HG03196 (cell line): ENCODE data around the gene TIMM22.
A peak's percentile ranks its signal among the peaks of the same experiment; 100 is the strongest.
"Not testable (repeated sequence)": the region's sequence is repeated elsewhere in the genome, so short reads cannot be mapped to it uniquely, and the experiment has no call there.

ENCODE experiments used
- ATAC-seq: cut with Tn5 transposase; IDR thresholded peaks from one replicate; pipeline ENCODE4 v1.9.1; 2021; ENCODE audit not compliant: unreplicated experiment

TIMM22 gene

DNA sequence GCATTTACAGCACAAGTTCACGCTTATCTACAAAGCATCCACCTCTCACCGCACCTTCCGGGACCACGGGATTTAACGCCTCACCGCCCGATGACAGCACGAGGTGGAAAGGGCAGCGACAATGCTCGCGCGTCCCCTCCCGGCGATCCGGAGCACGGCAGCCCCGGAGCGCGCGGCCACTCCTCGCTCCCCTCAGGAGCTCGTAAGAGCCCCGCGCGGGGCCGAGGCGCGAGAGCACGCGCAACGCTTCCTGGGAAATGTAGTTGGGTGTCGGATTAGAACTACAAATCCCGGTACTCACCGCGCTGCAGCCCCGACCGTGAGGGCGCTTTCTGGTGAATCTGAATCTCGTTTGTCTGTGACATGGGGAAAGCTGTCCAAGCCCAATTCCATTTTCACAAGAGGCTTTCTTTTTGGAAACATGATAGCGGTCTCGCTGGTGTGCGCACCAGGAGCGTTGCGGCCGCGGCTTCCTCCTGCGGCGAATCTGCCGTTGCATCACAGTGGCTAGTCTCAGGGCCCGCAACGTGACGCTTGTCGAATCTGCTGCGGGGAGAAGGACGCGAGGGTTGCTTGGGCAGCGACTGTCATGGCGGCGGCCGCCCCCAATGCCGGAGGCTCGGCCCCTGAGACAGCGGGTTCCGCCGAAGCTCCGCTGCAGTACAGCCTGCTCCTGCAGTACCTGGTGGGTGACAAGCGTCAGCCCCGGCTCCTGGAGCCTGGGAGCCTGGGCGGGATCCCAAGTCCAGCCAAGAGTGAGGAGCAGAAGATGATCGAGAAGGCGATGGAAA is at the start of gene TIMM22:
TIMM22 (plus strand) TSS at position 576 of the 791 bp plus-strand sequence; CDS start at position 590, 14 bp downstream.
- ATAC-seq = peak; percentile 88

DNA sequence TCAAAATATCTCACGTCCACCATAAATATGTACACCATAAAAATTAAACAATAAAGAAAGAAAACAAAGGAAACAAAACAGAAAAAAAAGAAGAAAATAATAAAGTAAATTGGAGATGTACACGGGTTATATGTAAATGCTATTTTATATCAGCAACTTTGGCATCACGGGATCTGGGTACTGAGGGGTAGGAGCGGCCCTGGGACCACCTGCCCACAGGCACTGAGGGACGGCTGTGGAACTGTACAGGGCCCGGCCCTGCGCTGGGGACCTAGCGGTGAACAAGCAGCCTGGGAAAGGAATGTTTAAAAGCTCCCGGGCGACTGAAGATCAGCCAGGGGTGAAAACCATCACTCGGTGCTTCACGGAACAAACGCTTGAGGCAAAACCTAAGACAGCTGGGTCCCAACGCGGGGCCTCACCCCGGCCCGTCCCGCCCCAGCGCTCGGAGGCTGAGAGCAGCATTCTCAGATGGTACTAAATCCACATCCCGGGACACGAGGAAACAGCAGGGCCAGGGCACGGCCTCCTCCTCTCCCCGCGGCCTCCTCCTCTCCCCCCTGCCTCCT is 48.6 kb upstream of the TIMM22 start:
- no peak for ATAC-seq

DNA sequence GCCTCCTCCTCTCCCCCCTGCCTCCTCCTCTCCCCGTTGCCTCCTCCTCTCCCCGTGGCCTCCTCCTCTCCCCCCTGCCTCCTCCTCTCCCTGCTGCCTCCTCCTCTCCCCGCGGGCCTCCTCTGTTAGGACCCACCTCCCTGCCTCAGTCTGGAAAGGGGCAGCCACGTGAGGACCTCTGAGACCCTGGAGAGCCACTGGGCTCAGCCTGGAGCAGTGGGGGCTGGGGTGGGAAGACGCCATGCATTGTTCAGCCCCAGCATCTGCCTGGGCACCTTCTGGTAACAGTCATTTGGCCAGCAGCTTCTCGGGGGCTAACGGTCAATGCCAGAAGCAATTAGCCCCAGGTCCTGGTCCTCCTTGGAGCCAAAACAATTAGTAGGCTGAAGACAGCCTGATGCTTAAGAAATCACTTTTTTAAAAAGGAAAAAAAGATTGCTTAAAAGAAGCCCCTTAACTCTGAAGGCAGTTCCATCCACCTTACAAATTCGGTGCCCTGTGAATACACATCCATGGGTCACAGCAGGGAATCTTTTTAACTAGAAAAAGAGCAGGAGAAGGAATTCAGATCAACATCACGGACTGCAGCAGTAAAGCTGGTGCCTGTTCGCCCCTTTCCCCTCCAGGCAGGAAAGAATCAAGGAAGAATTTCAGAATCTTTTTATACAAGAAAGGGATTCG is 47.2 kb upstream of the TIMM22 start:
- no peak for ATAC-seq

DNA sequence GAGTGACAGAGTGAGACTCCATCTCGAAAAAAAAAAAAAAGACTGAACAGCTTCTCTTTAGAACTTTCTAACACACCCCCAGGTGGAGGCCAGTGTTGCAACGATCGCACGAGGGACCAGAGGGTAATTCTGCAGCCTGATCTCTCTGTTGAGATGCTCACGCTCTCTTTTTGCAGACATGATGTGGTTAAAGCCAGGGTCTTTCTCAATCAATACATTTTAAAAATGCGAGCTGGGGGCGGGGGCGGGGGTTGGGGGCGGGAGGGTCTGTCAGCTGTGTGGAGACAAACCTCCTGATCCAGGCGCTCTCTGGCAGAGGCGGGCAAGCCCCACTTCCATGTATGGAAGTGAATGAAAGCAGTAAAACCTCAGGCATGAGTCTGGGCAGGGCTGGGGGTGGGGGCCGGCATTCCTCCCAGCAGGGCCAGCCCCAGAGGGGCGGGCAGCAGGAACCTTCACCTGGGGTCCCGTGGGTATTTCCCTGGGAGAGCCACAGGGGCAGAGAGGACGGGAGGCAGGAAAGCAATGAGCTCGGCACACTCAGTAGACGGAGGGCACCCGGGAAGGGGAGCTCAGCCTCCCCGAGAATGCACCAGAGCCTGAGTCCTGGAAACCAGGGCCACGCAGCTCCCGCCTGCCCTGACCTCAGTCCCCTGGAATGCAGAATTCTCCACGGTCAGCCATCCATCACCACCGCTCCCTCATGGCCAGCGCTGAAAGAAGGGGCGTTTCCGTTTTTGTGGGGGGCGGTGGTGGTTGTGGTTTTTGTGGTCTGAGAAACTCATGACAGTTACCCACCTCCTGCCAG is 45.4 kb upstream of the TIMM22 start:
- ATAC-seq = no peak

DNA sequence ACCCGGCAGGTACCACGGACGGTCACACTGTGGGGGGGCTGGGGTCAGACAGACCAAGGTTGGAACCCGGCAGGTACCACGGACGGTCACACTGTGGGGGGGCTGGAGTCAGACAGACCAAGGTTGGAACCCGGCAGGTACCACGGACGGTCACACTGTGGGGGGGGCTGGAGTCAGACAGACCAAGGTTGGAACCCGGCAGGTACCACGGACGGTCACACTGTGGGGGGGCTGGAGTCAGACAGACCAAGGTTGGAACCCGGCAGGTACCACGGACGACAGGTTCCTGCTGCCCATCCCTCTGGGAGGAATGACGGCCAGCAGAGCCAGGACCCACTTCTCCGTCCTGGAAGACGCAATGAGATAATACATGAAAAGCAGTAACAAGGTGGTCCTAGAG is 44.3 kb upstream of the TIMM22 start:
- ATAC-seq = not testable (repeated sequence)

DNA sequence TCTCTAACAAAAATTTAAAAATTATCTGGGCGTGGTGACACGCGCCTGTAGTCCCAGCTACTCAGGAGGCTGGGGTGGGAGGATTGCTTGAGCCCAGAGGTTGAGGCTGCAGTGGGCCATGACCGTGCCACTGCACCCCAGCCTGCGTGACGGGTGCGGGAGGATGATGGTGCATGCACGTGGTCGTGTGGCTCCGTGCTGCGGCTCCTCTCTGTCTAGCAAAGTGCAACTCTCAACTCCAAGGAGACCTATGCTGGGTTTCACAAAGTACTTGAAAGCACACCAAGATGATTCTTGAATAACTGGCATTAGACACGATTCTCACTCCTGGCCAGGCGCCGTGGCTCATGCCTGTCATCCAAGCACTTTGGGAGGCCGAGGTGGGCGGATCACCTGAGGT is 43.2 kb upstream of the TIMM22 start:
- ATAC-seq = no peak

DNA sequence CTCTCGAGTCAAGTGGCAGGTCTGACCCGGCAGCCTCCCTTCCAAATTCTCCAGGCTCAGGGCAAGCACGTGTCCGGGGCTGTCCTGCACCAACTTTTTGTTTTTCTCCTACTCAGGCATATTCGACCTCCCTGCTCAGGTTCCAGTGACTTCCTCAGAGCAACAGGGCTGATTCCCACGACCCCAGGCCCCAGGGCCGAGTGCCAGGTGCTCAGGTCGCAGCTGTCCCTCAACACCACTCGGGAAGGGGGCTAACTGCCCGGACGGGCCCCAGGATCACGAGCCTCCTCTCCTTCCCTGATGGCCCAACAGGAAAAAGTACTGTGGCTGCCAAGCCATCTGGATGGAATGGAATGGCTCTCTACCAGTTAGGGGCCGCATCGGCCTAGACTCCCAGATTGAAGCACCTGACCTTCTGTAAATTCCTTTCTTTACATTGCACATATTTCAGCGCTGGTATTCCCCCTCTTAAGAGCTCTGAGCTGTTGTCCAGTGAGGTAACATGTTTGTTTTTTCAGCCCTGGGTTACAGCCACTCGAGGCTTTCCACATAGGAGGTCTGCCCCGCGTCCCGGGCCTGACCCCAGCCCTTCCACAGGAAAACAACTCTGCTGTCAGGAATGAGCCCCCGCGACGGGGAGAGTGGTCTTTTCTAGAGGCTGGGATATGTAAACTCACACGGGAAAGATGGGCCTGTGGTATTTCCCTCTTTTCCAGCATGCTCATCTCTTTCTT is 42.3 kb upstream of the TIMM22 start:
- no peak for ATAC-seq

DNA sequence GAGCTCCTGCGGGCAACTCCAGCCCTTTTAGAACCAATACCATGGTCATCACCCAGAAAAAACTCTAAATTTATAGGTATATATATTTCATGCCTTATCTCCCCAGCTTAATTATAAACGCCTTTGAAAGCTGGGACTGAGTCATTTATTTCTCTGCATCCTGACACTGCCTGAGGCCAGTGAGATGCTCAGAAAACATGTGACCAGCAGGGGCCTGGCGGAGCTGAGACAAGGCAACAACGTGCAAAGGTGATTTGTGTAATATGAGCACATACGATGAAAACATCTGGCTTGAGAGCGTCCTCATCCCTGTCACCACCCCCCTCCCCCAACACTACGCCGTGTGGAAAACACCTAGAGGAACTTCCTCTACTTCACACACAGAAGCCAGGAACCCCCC is 40.0 kb upstream of the TIMM22 start:
- no peak for ATAC-seq

DNA sequence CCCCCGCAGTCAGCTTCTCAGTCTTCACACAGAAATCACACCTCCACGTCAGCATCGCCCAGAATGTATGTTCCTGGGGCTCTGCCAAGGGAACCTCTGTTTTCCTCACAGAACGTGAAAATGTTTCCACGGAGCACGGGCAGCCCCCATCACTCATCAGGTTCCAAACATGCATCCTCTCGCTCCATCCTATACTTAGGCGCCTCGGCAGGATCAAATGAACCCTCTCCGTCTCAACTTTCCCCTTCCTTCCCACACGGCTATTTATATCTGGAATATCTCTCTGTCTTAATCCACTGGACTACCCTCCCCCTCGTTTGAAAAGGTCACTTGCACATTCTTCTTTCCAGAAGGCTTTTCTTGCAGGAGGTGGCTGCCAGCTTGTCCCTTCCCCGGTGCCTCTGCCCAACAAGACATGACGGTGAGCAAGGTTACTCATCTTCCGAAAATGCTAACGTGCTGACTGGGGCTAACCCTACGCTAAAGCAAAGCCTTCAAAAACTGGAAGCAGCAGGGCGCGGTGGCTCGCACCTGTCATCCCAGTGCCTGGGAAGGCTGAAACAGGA is 39.0 kb upstream of the TIMM22 start:
- ATAC-seq = no peak

DNA sequence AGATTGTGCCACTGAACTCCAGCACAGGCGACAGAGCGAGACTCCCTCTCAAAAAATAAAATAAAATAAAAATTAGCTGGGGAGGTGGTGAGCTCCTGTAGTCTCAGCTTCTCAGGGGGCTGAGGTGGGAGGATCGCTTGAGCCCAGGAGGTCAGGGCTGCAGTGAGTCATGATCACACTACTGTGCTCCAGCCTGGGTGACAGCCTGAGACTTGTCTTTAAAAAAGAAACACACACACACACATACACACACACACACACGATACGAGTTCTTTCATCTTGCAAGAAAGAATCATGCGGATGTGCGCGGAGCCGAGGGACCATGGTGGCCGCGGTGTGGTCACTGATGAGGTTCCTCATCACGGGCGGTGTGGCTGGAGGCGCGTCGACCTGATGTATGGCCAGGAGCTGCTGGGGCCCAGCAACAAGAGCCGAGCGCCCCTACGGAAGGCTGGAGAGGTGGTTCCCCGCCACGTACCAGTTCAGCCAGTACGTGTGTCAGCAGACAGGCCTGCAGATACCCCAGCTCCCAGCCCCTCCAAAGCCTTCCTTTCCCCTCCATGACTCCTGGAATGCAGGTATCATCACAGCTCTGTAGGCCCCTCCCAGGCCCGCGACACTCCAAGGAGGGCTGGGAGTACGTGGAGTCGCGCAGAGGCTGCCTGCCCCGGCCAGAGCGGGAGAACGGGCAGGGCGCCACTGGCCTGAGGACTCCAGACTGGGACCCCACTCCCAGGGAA is 38.0 kb upstream of the TIMM22 start:
- no peak for ATAC-seq

DNA sequence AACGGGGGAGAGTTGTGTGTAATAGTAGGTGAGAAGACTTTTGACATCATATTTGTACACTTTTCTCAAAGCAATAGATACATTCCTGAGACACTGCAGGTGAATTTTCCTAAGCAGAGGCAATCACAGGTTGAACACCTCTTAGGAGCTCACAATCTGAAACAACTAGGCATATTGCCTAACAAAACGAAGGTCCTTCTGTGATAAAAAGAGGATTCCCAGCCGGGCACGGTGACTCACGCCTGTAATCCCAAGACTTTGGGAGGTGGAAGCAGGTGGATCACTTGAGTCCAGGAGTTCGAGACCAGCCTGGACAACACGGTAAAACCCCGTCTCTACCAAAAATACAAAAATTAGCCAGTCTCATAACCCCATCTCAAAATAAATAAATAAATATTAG is 34.8 kb upstream of the TIMM22 start:
- ATAC-seq = no peak

DNA sequence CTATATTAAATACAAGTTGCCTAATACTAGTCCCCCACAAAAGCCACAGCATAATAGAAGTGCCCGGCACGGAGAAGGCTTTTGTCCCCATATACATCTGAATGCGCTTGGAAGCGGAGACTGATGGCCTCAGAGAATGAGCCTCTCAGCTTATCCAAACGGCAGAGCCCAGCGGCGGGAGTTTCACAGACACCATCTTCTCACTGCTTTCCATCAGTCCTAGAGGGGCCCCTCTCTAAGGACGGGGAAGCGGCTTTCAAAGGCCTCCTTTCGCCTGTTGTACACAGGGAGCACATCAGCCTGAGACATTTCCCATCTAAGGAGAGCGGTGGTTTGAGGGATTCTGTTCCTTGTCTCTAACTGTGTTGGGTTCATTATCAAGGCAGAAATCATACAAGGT is 34.3 kb upstream of the TIMM22 start:
- no peak for ATAC-seq

DNA sequence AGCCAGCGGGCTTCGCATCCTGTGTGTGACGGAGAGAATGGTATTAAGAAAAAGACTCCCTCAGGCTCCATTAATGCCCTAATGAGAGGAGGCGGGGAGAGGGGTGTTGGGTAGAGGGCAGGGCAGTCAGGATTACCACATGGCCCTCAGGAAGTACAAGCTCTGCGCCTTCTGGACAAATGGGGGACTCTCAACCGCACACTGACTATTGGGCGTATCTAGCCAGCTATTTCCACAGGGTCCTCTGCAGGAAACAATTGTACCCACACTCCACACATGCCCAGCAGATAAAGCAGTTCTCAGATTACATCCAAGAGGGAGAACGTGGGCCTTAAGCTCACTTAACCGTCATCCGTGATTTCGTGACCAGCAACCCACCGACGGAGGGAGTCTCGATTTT is 32.1 kb upstream of the TIMM22 start:
- ATAC-seq = no peak

DNA sequence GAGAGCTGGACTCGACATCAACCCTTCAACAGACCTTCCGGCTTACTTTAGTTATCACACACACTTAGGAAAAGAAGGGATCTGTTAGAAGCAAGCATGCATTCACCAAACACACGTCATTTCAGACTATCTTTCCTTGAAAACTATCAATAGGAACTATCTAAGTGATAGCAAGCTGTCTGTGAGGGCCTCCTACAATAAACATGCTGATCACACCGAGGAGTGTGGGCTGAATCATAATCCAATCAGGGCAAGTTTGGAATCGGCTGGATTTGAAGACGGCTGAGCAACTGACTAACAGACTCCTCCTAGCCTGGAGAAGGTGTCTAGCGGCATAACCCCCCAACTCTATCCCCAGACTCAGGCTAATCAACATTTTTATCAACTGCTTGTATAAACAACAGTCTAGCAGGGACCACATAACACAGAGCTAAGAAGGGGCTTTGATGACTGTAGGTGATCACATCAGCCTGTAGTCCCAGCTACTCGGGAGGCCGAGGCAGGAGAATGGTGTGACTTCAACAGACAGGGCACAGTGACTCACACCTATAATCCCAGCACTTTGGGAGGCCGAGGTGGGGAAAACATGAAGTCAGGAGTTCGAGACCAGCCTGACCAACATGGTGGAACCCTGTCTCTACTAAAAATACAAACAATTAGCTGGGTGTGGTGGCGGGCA is 31.5 kb upstream of the TIMM22 start:
- ATAC-seq = no peak

DNA sequence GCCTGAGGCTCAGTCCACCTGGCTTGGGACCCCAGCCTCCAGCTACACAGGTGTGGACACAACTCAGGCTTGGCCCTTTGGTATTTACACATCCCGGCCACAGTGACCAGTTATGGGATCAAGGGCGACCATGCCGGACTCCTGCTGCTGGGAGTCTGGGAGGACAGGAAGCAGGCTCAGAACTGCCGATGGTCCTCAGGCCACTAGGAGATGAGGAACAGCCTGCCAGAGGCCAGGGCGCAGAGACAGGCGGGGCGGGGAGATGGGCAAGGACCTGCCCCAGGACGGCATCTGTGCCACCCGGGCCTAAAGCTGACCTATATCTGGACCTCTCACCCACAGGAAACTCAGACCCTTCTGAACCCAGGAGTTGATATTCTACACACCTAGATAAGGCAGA is 29.8 kb upstream of the TIMM22 start:
- ATAC-seq = no peak

DNA sequence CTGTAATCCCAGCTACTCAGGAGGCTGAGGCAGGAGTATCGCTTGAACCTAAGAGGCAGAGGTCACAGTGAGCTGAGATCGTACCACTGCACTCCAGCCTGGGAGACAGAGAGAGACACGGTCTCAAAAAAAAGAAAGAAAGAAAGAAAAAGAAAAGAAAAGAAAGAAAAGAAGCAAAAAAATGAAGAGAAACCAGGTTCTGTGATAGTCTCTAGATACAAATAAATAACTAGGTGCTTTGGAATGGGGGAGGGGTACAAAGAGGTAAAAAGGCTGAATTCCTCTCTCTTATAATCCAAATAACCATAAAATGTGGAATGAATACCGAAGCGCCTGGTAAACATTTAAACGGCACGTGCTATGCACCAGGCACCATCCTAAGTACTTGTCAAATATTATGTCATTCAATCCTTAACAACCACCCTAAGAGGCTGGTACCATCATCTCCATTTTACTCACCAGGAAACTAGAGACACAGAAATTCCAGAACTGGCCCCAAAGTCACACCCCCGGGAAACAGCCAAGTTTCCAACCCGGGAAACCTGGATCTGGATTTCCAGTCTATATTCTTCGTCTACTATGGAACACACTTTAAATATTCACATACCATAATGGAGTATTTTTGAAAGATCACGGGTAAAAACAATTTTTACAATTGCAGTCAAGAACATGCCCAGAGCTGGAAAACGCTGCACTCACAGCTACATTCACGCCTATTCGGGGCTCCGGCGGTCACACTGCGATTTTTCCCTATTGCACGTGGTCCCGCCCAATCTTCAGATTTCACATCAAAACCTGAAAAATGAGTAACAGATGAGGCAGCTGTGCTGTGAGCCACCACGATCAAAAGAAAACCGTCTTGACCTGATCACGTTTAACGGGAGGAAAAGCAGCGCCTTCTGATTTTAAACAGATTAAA is 27.9 kb upstream of the TIMM22 start:
- ATAC-seq = no peak

DNA sequence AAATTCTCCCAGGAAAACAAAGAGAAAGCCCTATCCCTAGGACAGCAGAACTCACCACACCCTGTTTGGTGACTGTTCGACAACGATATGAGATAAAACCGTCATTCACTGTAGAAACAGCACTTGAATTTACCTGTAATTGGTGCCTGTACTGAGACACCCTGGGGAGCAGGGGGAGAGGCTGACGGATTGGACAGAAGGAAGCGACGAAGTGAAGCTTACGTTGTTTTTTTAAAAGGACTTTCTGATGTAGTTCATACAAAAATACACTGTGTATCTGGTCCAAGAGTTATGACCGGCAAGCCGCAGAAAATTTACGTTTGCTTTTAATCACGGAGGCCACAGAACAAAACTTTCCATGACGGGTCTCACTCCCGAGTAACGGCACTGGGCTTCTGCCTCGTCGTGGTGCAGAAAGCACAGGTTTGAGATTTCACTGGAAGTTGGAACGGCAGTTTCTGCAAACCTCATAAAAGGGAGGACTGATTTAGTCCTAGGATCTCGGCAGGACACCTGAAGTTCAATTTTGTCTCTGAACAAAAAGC is 27.0 kb upstream of the TIMM22 start:
- ATAC-seq = no peak

DNA sequence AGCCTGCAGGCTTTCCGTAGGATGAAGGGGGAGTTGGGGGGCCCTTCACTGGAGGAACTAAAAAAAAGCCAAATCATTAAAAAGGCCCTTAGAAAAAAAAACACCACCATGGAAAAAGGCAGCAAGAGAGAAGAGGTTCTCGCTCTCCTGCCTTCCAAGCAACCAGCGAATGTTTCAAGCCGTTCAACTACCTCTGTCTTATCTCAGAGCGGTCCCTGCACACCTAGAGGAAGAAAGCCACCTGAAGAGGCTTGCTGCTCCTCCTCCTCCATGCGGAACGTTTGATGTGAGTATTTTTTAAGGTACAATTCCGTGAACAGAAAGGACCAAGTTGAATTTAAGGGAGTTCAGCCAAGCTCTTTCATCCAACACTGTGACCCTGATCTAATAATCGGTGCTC is 26.6 kb upstream of the TIMM22 start:
- no peak for ATAC-seq
